HepG2 (cell line): ENCODE results near the gene BIRC7. TPM values are rescaled to one million over a fixed set of nuclear protein-coding genes. Genes with fewer than 3 reads are reported as not detected.

Experiments used
- CENPX ChIP-seq: sonication (generic); formaldehyde crosslinking; IDR thresholded peaks from 2 replicates; pipeline ENCODE4 v1.9.0; 2021; ENCODE audit warnings: mild to moderate bottlenecking, missing genetic modification reagents, moderate library complexity
- FOXO4 ChIP-seq: sonication (generic); formaldehyde crosslinking; conservative IDR thresholded peaks from 2 replicates; pipeline ENCODE4 v1.8.1; 2023; ENCODE audit warnings: missing genetic modification reagents
- GATAD1 ChIP-seq: IDR thresholded peaks from 2 replicates; pipeline ENCODE4 v1.6.1; 2016; ENCODE audit warnings: missing genetic modification reagents, missing compliant biosample characterization
- HMGXB3 ChIP-seq: sonication (generic); formaldehyde crosslinking; IDR thresholded peaks from 2 replicates; pipeline ENCODE4 v1.4.0; 2020; ENCODE audit warnings: missing genetic modification reagents, borderline replicate concordance
- ISX ChIP-seq: sonication (generic); formaldehyde crosslinking; conservative IDR thresholded peaks from 2 replicates; pipeline ENCODE4 v1.5.0; 2020; ENCODE audit warnings: missing genetic modification reagents
- MXI1 ChIP-seq: IDR thresholded peaks from 3 replicates; pipeline ENCODE4 v1.6.1; 2012; ENCODE audit warnings: low read depth, low read length, inconsistent platforms, borderline replicate concordance
- NFYB ChIP-seq: sonication (generic); formaldehyde crosslinking; IDR thresholded peaks from 2 replicates; pipeline ENCODE4 v1.4.0; 2020; ENCODE audit warnings: missing genetic modification reagents
- REPIN1 ChIP-seq: sonication (generic); formaldehyde crosslinking; IDR thresholded peaks from 2 replicates; pipeline ENCODE4 v1.8.0; 2022; ENCODE audit warnings: missing genetic modification reagents, low read depth, mild to moderate bottlenecking, borderline replicate concordance
- SP5 ChIP-seq: IDR thresholded peaks from 2 replicates; pipeline ENCODE4 v1.6.1; 2016; ENCODE audit warnings: low read depth, borderline replicate concordance
- SSRP1 ChIP-seq: IDR thresholded peaks from 2 replicates; pipeline ENCODE4 v1.6.1; 2016; ENCODE audit warnings: control low read depth
- XRCC5 ChIP-seq: fragments of 200-400 bp; formaldehyde crosslinking; optimal IDR thresholded peaks from 2 replicates; pipeline ENCODE3; 2017; ENCODE audit warnings: mild to moderate bottlenecking, low read length
- ZBTB14 ChIP-seq: sonication (generic); formaldehyde crosslinking; IDR thresholded peaks from 2 replicates; pipeline ENCODE4 v1.4.0; 2020; ENCODE audit warnings: missing genetic modification reagents
- ZBTB33 ChIP-seq: sonication (generic); formaldehyde crosslinking; IDR thresholded peaks from 2 replicates; pipeline ENCODE4 v1.4.0; 2020; ENCODE audit warnings: missing genetic modification reagents
- ZFP62 ChIP-seq: sonication (generic); formaldehyde crosslinking; IDR thresholded peaks from 2 replicates; pipeline ENCODE4 v1.4.0; 2020; ENCODE audit warnings: missing genetic modification reagents
- ZNF253 ChIP-seq: sonication (generic); formaldehyde crosslinking; IDR thresholded peaks from 2 replicates; pipeline ENCODE4 v1.8.0; 2022; ENCODE audit warnings: mild to moderate bottlenecking, missing genetic modification reagents, borderline replicate concordance
- ZNF264 ChIP-seq: sonication (generic); formaldehyde crosslinking; IDR thresholded peaks from 2 replicates; pipeline ENCODE4 v1.4.0; 2020; ENCODE audit warnings: missing genetic modification reagents
- ZNF282 ChIP-seq: fragments of 450-650 bp; IDR thresholded peaks from 2 replicates; pipeline ENCODE4 v1.6.1; 2018; ENCODE audit not compliant: partially characterized antibody
- ZNF367 ChIP-seq: sonication (generic); formaldehyde crosslinking; IDR thresholded peaks from 2 replicates; pipeline ENCODE4 v1.4.0; 2020; ENCODE audit warnings: missing genetic modification reagents, borderline replicate concordance
- ZNF557 ChIP-seq: sonication (generic); formaldehyde crosslinking; IDR thresholded peaks from 2 replicates; pipeline ENCODE4 v1.4.0; 2020; ENCODE audit warnings: missing genetic modification reagents
- ZNF597 ChIP-seq: sonication (generic); formaldehyde crosslinking; IDR thresholded peaks from 2 replicates; pipeline ENCODE4 v1.5.0; 2020; ENCODE audit warnings: missing genetic modification reagents
- ZNF772 ChIP-seq: sonication (generic); formaldehyde crosslinking; IDR thresholded peaks from 2 replicates; pipeline ENCODE4 v1.5.0; 2020; ENCODE audit warnings: mild to moderate bottlenecking, missing genetic modification reagents
- polyA plus RNA-seq, 8 experiments: library from polyadenylated mRNA; depleted of rRNA in 3 of 8; stranded (reverse) in 7 of 8; unstranded in 1 of 8; fragments of >200 nt; fragmentation: Illumina TruSeq in 4 of 8; extraction: Trizol in 4 of 8; gene quantifications; 2 replicates each; pipeline versions ENCODE4 v1.2.1 to v1.2.3, GENCODE V29; 2011 to 2016; ENCODE audit warnings: low read depth in 4 of 8, missing spikeins in 1 of 8, mixed read lengths in 1 of 8; ENCODE audit not compliant: insufficient read depth in 1 of 8
- total RNA-seq, 5 experiments: library from RNA; depleted of rRNA; stranded (reverse); fragments of >200 nt; fragmentation: Illumina TruSeq; extraction: Trizol; gene quantifications; 2 replicates each; pipeline ENCODE4 v1.2.3, GENCODE V29; 2016; ENCODE audit warnings: low read depth in 1 of 5

The BIRC7 gene
- total and polyA plus RNA-seq, 2 of the 13 experiments (the other 11 are each of a cell fraction or from before 2014, with no cell fraction given), result 0.27 to 5.1 TPM

DNA sequence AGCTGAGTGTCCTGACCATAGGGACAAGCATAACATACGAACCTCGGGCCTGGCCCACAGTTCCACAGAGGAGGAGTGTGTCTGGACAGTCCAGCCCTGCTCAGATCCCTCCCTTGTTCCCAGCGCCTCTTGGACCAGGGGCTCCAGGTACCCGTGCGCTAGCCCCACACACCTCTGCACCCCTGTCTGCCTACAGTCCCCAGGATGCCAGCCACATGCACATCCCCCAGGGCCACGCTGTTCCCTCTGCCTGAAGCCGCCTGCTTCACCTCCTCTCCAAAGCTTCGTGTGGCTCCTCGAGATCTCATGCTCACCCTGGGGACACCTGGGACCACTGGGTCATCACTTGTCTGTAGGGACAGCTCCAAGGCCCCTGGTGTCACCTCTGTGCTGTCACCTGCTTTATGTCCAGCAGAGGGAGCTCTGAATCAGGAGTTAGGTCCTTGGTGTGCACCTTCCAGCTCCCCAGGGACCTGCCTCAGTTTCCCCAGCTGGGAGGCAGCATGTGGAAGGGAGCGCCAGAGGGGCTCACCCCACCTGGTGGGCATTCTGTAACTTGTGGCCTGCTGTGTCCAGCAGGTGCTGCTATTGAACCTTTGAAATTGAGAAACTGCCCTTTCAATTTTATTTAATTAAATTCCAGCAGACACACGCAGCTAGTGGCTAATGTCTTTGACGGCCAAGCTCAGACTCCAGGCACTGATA is 12.4 kb upstream of the BIRC7 start (continued):
- no peak for TF ChIP-seq ZNF264 (CRISPR knock-in tag)
- TF ChIP-seq ZNF597 (CRISPR knock-in tag), result no peak
- TF ChIP-seq ZFP62 (CRISPR knock-in tag), result no peak
- TF ChIP-seq ZNF253 (CRISPR knock-in tag), result no peak
- no peak for TF ChIP-seq ZBTB14
- no peak for TF ChIP-seq SSRP1 (CRISPR knock-in tag)
- 0 out of 2 replicates have a peak, but pooled peaks have one; percentile 29 for TF ChIP-seq HMGXB3
- no peak for TF ChIP-seq ZNF367 (CRISPR knock-in tag)
- 0 out of 3 replicates have a peak, but pooled peaks have one; percentile 9 for TF ChIP-seq MXI1
- TF ChIP-seq CENPX (CRISPR knock-in tag), result no peak
- TF ChIP-seq SP5 (CRISPR knock-in tag), result no peak
- TF ChIP-seq NFYB, result peak; percentile 26; the same call in 1 of the 2 replicates
- TF ChIP-seq ZNF282, result no peak
- TF ChIP-seq FOXO4 (CRISPR knock-in tag), result no peak
- TF ChIP-seq ZBTB33 (CRISPR knock-in tag), result 0 out of 2 replicates have a peak, but pooled peaks have one; percentile 6
- TF ChIP-seq GATAD1 (CRISPR knock-in tag), result peak; percentile 60; the same call in 1 of the 2 replicates
- no peak for TF ChIP-seq ZNF772 (CRISPR knock-in tag)
- TF ChIP-seq REPIN1 (CRISPR knock-in tag), result no peak
- no peak for TF ChIP-seq ISX (CRISPR knock-in tag)
- TF ChIP-seq XRCC5, result peak; percentile 82
- TF ChIP-seq ZNF557 (CRISPR knock-in tag), result no peak
